CD14-positive monocyte (primary cell): ENCODE data around the gene CPA3. TPM values are rescaled to one million over a fixed set of nuclear protein-coding genes. Genes with fewer than 3 reads are reported as not detected.

Experiments used
- DNase-seq, 3 donors: peaks; one replicate each; pipeline ENCODE4 v3.0.0-alpha.2; 2011 to 2022
- H2AFZ ChIP-seq: 2 replicates; pipeline ENCODE4 v1.6.0; 2012; ENCODE audit warnings: mild to moderate bottlenecking, low read depth, low read length, inconsistent platforms; ENCODE audit not compliant: insufficient read depth, poor library complexity, severe bottlenecking
- H3K27ac ChIP-seq, 2 donors: 1 replicate in 1 of 2; 2 replicates in 1 of 2; pipeline ENCODE4 v1.5.1; 2012 to 2013; ENCODE audit warnings: low read length in 2 of 2, control low read depth in 1 of 2, inconsistent platforms in 1 of 2, low read depth in 1 of 2, mild to moderate bottlenecking in 1 of 2
- H3K27me3 ChIP-seq, 2 donors: one replicate each; pipeline versions ENCODE4 v1.6.0 to v1.6.1; 2011 to 2013; ENCODE audit warnings: low read length in 2 of 2; ENCODE audit not compliant: control insufficient read depth in 2 of 2, insufficient read depth in 2 of 2
- H3K36me3 ChIP-seq, 2 donors: replicated peaks in 1 of 2; 1 replicate in 1 of 2; 2 replicates in 1 of 2; pipeline versions ENCODE4 v1.5.1 to v1.6.1; 2012 to 2013; ENCODE audit warnings: low read length in 2 of 2, control low read depth in 1 of 2, inconsistent platforms in 1 of 2, mild to moderate bottlenecking in 1 of 2; ENCODE audit not compliant: insufficient read depth in 2 of 2, control insufficient read depth in 1 of 2
- H3K4me1 ChIP-seq, 2 donors: 1 replicate in 1 of 2; 2 replicates in 1 of 2; pipeline versions ENCODE4 v1.5.1 to v1.6.1; 2012 to 2013; ENCODE audit warnings: low read length in 2 of 2, control low read depth in 1 of 2, inconsistent platforms in 1 of 2, mild to moderate bottlenecking in 1 of 2, moderate library complexity in 1 of 2; ENCODE audit not compliant: insufficient read depth in 2 of 2, control insufficient read depth in 1 of 2
- H3K4me2 ChIP-seq: replicated peaks from 2 replicates; pipeline ENCODE3; 2012; ENCODE audit warnings: low read length, moderate library complexity, mild to moderate bottlenecking; ENCODE audit not compliant: poor library complexity, severe bottlenecking; ENCODE audit errors: extremely low read depth
- H3K4me3 ChIP-seq, 3 experiments: fragments of 200-600 bp in 1 of 3; sonication (generic) in 1 of 3; replicated peaks in 1 of 3; 1 replicate in 2 of 3; 2 replicates in 1 of 3; pipeline ENCODE4 v1.5.1; 2011 to 2013; ENCODE audit warnings: low read length in 3 of 3, mild to moderate bottlenecking in 3 of 3, control low read depth in 2 of 3, low read depth in 2 of 3, inconsistent platforms in 1 of 3, moderate library complexity in 1 of 3
- H3K79me2 ChIP-seq: 2 replicates; pipeline ENCODE4 v1.6.0; 2012; ENCODE audit warnings: mild to moderate bottlenecking, control low read depth, inconsistent platforms, low read length, moderate library complexity; ENCODE audit not compliant: insufficient read depth
- H3K9ac ChIP-seq: 2 replicates; pipeline ENCODE4 v1.6.0; 2017; ENCODE audit warnings: low read length, mild to moderate bottlenecking; ENCODE audit not compliant: insufficient read depth, poor library complexity, severe bottlenecking
- H3K9me3 ChIP-seq, 2 donors: replicated peaks in 1 of 2; 1 replicate in 1 of 2; 2 replicates in 1 of 2; pipeline versions ENCODE4 v1.5.1 to v1.6.1; 2012 to 2013; ENCODE audit warnings: low read length in 2 of 2, control low read depth in 1 of 2; ENCODE audit not compliant: control insufficient read depth in 1 of 2, insufficient read depth in 1 of 2
- H4K20me1 ChIP-seq: 2 replicates; pipeline ENCODE4 v1.6.0; 2012; ENCODE audit warnings: mild to moderate bottlenecking, low read length, control low read depth, moderate library complexity; ENCODE audit not compliant: insufficient read depth
- H3K27ac Mint-ChIP-seq, 7 donors: one replicate each; pipeline ENCODE4 v1.8.0; 2020; ENCODE audit warnings: mild to moderate bottlenecking in 7 of 7, mixed read lengths in 7 of 7, moderate library complexity in 6 of 7, inconsistent platforms in 2 of 7
- H3K27me3 Mint-ChIP-seq, 3 donors: one replicate each; pipeline ENCODE4 v1.8.0; 2021 to 2022; ENCODE audit warnings: low read depth in 3 of 3, mild to moderate bottlenecking in 3 of 3, mixed read lengths in 3 of 3, moderate library complexity in 3 of 3, inconsistent platforms in 1 of 3
- H3K36me3 Mint-ChIP-seq, 2 donors: one replicate each; pipeline ENCODE4 v1.8.0; 2020; ENCODE audit warnings: mixed read lengths in 2 of 2, inconsistent platforms in 1 of 2, mild to moderate bottlenecking in 1 of 2
- H3K4me1 Mint-ChIP-seq: one replicate; pipeline ENCODE4 v1.8.0; 2020; ENCODE audit warnings: mild to moderate bottlenecking, mixed read lengths
- H3K4me3 Mint-ChIP-seq, 2 donors: one replicate each; pipeline ENCODE4 v1.8.0; 2020; ENCODE audit warnings: mild to moderate bottlenecking in 2 of 2, mixed read lengths in 2 of 2, moderate library complexity in 1 of 2
- H3K9me3 Mint-ChIP-seq, 7 donors: one replicate each; pipeline ENCODE4 v1.8.0; 2020 to 2022; ENCODE audit warnings: mixed read lengths in 7 of 7, mild to moderate bottlenecking in 6 of 7, moderate library complexity in 6 of 7, inconsistent platforms in 2 of 7
- WGBS: methylation state at CpG from one replicate; pipeline ENCODE4 v1.1.5; 2013; ENCODE audit warnings: missing lambda C conversion rate; ENCODE audit not compliant: insufficient coverage; 5-methylcytosine and 5-hydroxymethylcytosine counted together
- intact Hi-C, 2 donors: fragments of 100-400 bp; cut with micrococcal nuclease; formaldehyde crosslinking; loops; one replicate each; pipeline versions ENCODE4 v1.15.0 to v1.15.1; 2023
- polyA plus RNA-seq, 3 donors: library from polyadenylated mRNA; depleted of rRNA in 1 of 3; unstranded in 2 of 3; stranded (reverse) in 1 of 3; fragments of 300-500 nt in 2 of 3; fragments of >200 nt in 1 of 3; fragmentation: Illumina TruSeq in 2 of 3; gene quantifications; 1 replicate in 2 of 3; 2 replicates in 1 of 3; pipeline ENCODE4 v1.2.3, GENCODE V29; 2012 to 2021
- TF ChIP-seq, protein P1 (sequence below): fragments of 200-600 bp; IDR thresholded peaks from one replicate; pipeline ENCODE4 v1.8.0; 2022; ENCODE audit warnings: antibody characterized with exemption, mild to moderate bottlenecking

The CPA3 gene
- polyA plus RNA-seq, 3 donors, result not detected

DNA sequence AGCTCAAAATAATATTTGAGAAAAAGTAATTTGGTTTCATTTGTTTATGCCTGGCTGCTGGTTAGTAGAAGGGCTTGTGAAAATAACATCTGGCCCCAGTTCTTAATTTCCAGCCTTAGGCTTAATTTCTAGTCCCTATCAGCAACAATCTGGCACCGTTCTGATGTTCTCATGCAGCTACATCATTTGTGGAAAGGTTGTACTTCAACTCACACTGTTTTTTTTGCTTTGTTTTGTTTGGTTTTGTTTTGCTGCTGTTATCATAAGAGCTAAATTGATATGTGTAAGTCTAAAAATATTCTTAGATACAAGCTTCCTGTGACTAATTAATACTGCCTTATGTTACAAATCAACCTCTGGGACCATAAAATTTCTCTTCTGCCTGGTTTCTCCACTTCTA, 8.9 kb downstream of the CPA3 start:
- H3K27me3 ChIP-seq, result no peaks in the 10 kb centered on the region
- H4K20me1 ChIP-seq, result no peaks in the 10 kb centered on the region
- H3K36me3 ChIP-seq, result no peaks in the 10 kb centered on the region
- H2AFZ ChIP-seq, result no peak overlapping the region
- TF ChIP-seq, protein P1, sequence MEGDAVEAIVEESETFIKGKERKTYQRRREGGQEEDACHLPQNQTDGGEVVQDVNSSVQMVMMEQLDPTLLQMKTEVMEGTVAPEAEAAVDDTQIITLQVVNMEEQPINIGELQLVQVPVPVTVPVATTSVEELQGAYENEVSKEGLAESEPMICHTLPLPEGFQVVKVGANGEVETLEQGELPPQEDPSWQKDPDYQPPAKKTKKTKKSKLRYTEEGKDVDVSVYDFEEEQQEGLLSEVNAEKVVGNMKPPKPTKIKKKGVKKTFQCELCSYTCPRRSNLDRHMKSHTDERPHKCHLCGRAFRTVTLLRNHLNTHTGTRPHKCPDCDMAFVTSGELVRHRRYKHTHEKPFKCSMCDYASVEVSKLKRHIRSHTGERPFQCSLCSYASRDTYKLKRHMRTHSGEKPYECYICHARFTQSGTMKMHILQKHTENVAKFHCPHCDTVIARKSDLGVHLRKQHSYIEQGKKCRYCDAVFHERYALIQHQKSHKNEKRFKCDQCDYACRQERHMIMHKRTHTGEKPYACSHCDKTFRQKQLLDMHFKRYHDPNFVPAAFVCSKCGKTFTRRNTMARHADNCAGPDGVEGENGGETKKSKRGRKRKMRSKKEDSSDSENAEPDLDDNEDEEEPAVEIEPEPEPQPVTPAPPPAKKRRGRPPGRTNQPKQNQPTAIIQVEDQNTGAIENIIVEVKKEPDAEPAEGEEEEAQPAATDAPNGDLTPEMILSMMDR, result no peak
- Mint-ChIP-seq H3K27ac (no peak overlapping the region), H3K4me1 (no peaks in the 10 kb centered on the region), H3K9me3 (peaks cover 0 to 3% (median 0%) of the 10 kb centered on the region in 7 donors), H3K36me3 (no peaks in the 10 kb centered on the region), H3K27me3 (peaks cover 0 to 1% (median 0%) of the 10 kb centered on the region in 3 donors), H3K4me3 (no peak overlapping the region)
- H3K4me2 ChIP-seq, result no peak overlapping the region
- WGBS, result no CpG with 5 or more reads among the region's 1 CpG
- no peak for DNase-seq
- H3K9me3 ChIP-seq, result no peaks in the 10 kb centered on the region
- H3K79me2 ChIP-seq, result no peaks in the 10 kb centered on the region
- intact Hi-C loops, result no loop called here
- H3K27ac ChIP-seq, result no peak overlapping the region
- no peak overlapping the region for H3K4me3 ChIP-seq
- no peak overlapping the region for H3K9ac ChIP-seq
- H3K4me1 ChIP-seq, result no peaks in the 10 kb centered on the region

DNA sequence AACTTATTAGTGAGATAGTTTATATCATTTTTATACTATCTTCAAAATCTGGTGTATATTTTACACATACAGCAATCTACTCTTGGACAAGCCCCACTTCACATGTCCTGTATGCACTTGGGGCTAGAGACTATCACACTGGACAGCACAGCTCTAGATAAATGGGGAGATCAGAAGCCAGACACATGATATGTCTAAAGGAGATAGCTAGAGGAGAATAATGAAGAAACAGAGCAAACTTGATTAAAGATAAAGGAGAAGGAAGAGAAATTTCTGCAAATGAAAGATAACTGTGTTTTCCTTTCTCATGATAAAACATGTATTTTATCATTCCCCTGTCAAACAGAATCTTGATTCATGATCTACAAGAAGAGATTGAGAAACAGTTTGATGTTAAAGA, 13.0 kb downstream of the CPA3 start:
- Histone ChIP-seq H3K4me1 (no peaks in the 10 kb centered on the region), H3K9ac (no peak overlapping the region), H2AFZ (no peak overlapping the region), H3K27me3 (no peaks in the 10 kb centered on the region), H4K20me1 (no peaks in the 10 kb centered on the region), H3K36me3 (no peaks in the 10 kb centered on the region), H3K4me2 (no peak overlapping the region), H3K9me3 (no peaks in the 10 kb centered on the region), H3K79me2 (no peaks in the 10 kb centered on the region), H3K4me3 (no peak overlapping the region), H3K27ac (no peak overlapping the region)
- H3K4me1 Mint-ChIP-seq, result no peaks in the 10 kb centered on the region
- peaks cover 0 to 1% (median 0%) of the 10 kb centered on the region in 3 donors for H3K27me3 Mint-ChIP-seq
- intact Hi-C loops, result no loop called here
- DNase-seq, result no peak
- H3K36me3 Mint-ChIP-seq, result no peaks in the 10 kb centered on the region
- no peak overlapping the region for H3K4me3 Mint-ChIP-seq
- H3K9me3 Mint-ChIP-seq, result no peaks in the 10 kb centered on the region
- H3K27ac Mint-ChIP-seq, result no peak overlapping the region
- TF ChIP-seq, protein P1, result no peak
